ENCODE measurements around the gene RNASEH2A. TPM values are rescaled to one million over a fixed set of nuclear protein-coding genes. Genes with fewer than 3 reads are reported as not detected.

Gene RNASEH2A
- total RNA-seq, 4 donors from 2014 or later = 3.6 to 7.5 (median 5.1) TPM

DNA sequence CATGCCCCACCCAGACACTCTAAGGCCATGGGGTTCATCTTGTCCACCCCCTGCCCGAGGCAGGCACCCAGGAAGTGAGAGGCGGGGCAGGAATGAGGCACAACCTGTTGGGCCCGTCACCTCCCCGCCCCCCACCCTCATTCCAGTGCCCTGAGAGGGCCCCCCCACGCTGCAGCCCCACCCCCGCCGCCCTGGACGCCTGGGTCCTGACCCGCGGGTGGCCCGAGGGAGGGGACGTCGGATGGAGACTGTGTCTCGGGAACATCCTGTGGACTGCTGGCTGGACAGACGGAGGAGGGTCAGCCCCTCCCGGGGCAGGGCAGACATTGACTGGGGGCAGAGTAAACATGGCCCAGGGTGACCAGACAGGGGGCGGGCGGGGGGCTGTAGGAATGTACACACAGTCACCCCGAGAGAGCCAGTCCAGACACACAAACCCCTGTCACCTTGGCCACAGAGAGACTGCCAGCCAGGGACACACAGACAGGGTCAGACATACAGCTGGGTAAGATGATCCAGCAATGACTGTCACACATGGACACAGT, 22.5 kb upstream of the RNASEH2A start:
- no peak for TF ChIP-seq CTCF (IDR thresholded peaks at IDR 0.05; ENCODE audit: low read depth)

DNA sequence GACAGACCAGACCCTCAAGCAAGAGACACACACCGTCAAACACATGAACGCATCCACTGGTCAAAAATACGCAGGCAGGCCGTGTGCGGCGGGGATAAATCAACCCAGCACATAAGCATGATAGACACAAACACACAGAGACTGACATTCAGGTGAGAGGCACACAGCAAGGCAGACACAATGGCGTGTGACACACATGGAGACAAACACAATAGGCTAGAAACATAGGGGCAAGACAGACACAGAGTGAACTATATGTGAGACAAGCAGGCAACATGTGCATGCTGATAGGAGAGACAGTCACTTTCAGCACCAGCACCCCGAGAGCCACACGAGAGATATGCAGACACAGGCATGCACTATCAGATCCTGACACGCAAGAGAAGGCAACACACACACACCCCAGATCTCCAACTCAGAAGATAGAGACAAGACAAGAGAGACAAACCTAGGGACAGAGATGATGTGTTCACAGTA, 22.0 kb upstream of the RNASEH2A start:
- no peak for TF ChIP-seq CTCF (IDR thresholded peaks at IDR 0.05; ENCODE audit: low read depth)

DNA sequence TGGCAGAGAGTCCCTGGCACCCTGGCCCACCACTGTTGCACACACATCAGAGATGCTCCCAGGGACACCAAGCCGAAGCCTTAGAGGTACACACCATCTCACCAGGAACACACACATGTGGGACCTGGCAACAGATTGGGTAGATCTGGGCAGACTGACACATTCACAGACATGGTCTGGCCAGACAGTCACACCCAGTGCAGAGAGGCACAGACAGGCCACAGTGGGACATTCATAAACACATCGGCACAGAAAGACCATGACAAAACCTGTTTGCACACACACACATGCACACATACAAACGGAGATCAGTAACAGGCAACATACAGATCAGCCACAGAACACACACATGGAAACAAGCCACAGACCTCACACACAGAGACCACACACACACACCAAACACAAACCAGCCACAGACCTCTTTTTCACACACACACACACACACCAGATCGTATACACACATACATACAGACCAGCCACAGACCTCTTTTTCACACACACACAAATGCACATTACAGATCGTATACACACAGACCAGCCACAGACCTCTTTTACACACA, 21.4 kb upstream of the RNASEH2A start:
- TF ChIP-seq CTCF (IDR thresholded peaks at IDR 0.05; ENCODE audit: low read depth) = no peak

DNA sequence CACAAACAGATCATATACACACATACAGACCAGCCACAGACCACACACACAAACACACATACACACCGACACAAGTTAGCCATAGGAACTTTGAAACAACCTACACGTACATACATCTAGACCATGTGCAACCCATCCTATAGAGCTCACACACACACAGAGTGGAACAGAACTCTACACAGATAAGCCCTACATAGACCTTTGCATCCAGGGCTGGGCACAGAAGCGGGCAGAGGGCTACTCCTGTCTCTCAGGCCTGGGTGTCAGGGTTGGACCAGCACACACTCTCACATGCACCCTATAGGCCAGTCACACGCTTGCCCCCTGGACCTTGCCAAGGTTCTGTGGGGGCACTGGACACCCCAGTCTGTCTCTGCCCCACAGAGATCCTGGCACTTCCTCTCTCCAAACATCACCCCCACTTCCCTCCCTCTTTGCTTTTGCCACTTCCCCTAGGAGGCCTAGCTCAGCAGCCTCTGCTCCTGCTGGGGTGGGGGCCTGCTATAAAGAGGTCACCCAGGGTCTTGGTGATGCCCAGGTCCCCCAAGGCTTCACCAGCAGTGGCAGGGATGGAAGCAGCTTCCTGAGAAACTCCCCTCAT, 20.9 kb upstream of the RNASEH2A start:
- no peak for TF ChIP-seq CTCF (IDR thresholded peaks at IDR 0.05; ENCODE audit: low read depth)

DNA sequence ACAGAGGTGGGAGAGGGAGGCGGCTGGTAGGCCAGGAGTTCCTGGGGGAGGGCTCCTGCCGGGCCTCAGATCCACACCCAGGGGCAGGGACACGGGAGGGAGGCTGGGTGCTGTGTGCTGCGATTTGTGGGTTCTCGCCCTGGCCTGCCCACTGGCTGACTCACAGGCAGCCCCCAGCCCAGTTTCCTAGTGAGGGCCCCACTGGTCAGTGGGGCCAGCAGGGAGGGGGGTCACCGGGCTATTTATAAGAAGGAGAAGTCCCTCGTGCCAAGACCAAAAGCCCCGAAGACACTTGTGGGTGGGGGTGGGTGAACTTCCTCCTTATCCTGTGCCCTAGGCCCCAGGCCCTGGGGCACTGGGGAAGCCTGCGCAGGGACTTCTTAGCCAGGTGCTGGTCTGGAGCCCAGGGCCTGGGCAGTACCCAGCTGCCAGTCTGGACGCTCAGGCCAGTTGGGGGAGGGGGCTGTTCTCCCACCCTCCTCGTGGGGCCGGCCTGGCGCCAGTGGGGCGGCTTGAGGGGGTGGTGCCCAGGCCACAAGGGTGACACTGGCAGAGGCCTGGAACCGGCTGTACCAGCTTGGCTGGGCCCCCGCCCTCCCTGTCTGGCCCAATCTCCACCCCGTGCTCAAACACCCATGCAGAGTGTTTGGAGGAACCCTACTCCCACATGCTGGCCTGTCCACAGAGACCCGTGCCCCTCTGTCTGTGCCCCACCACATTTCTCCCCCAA, 20.1 kb upstream of the RNASEH2A start:
- TF ChIP-seq CTCF (IDR thresholded peaks at IDR 0.05; ENCODE audit: low read depth) = no peak

- TF ChIP-seq CTCF (IDR thresholded peaks at IDR 0.05; ENCODE audit: low read depth) = no peak
Measured at GRCh38 chr19:12786952-12787351, 19.4 kb upstream of the RNASEH2A start.

GRCh38 chr19:12787458-12787857, 18.9 kb upstream of the RNASEH2A start:
- TF ChIP-seq CTCF (IDR thresholded peaks at IDR 0.05; ENCODE audit: low read depth) = no peak
